Measurements from ENCODE around the gene GLDN.

Gene GLDN

DNA sequence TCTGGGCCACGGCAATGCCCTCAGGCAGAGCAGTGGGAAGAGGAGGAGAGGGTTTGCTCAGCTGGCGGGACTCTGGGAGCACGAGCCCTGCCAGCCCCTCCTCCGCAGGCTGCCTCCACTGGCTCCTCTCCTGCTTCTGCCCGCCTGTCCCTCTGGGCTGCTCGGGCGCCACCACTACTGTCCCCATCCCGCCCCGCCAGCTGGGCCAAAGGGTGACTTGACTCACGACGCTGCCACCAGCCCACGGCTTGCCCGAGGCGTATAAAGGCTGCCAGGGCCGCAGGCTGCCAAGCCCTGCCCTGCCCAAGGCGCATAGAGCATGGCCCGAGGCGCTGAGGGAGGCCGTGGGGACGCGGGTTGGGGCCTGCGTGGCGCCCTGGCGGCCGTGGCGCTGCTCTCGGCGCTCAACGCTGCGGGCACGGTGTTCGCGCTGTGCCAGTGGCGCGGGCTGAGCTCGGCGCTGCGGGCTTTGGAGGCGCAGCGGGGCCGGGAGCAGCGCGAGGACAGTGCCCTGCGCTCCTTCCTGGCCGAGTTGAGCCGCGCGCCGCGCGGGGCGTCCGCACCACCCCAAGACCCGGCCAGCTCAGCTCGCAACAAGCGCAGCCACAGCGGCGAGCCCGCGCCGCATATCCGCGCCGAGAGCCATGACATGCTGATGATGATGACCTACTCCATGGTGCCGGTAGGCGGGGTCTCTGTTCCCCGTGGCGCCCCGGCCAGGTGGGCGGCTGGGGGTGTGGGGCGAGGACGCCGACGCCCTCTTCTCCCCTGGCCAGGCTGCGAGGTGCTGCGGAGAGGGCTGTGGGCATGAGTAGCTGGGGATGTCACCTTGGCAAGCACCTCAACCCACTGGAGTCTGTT, at the start of gene GLDN:
Gene GLDN (plus strand): TSS at position 290 of the 861 bp plus-strand sequence. CDS start 30 bp downstream, at position 320.
- DNase-seq = no peak

GRCh38 chr15:51298620-51299019, 42.8 kb upstream of the GLDN start:
- no peak for DNase-seq

DNA sequence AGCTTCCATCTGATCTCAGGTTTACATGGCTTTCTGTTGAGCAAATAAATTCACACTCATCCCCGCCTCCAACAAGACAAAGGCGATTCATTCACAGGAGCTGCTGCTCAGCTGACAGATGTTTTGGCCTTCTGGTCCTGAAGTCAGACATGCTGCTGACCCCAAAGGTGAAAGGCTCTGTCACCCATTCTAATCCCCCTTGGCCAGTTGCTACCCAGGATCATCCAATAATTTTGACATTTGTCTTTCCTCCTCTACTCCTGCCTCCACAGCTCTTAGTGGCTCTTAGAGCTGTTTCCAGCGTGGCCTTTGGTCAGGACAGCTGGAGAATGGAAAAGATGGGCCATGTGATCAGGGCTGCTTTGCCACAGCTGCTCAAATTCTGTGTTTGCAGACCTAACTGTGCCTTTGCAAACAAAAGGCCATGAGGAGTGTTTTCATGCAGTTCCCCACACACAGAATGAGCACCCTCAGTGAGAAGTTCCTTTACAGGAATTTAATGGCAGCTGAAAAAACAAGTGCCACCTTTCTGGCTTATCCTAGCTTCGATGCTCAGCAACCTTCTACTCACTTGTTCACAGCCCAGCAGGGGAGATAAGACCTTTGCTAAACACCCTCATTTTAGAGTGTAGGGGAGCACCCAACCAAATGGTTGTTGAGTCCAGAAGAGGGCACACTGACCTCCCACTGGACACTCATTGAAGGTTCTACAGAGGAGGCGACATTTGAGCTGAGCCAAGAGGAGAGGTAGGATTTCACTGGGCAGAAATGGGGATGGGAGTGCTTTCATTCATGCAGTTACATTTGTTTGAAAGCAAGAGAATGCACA, 42.1 kb upstream of the GLDN start:
- DNase-seq = no peak

DNA sequence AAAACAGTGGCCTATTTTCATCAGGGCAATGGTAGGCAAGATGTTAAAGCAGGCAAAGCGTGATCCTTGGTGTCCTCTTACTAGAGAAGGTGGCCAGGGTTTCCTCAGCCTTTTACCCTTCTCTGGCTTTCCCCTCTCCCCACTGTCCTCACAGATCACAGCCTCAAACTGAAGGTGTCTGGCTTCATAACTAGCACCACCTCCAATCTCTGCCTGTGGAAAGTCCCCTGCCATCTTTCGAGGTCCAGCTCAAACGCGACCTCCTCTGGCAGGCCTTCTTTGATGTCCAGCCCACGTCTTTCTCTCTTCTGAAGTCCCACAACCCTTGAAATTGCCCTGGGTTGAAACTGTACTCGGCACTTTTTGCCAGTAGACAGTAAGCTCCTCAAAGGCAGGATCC, 39.0 kb upstream of the GLDN start:
- DNase-seq = no peak

DNA sequence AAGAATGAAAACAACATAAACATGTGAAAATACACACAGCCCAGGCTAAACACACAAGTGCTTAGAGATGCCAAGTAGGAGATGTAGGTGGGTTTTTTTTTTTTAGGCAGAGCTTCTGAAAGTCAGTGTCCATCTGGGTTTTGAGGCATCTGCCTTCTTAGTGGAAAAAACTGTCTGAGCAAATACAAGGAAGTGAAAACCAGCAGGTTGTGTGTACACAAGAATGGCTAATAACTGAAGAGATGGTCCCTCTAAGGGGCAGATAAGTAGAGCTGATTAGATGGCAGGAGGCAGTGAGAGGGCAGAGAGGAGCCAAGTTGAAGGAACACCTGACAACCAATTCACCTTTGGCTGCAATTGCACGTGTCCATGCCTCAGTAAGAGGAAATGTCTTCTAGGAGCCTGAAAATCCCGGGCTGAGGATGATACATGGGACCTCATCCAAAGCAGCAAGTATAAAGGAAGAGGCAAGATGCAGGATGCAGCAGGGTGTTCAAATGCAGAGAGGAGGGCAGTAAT, 37.9 kb upstream of the GLDN start:
- no peak for DNase-seq

GRCh38 chr15:51307325-51307724, 34.1 kb upstream of the GLDN start:
- DNase-seq = no peak

- no peak for DNase-seq
These were observed 33.6 kb upstream of the GLDN start for GRCh38 chr15:51307811-51308210.

DNA sequence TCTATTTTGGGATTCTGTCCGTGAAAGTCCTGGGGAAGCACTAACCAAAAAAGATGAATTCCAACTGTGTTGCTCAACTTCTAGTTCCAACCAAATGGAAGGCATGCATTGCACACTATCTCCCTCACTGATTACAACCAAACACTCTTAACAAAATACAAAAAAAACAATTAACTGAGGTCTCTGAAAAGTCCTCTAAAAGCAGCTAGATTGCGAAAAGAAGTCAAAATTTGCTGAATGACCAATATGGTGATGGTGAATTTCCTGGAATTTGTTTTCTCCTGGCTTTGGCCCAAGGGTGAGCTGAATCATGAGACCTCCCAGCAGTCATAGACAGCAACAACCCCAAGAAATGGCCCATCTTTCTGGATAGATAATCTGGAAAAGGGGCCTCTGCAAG, 31.4 kb upstream of the GLDN start:
- no peak for DNase-seq

DNA sequence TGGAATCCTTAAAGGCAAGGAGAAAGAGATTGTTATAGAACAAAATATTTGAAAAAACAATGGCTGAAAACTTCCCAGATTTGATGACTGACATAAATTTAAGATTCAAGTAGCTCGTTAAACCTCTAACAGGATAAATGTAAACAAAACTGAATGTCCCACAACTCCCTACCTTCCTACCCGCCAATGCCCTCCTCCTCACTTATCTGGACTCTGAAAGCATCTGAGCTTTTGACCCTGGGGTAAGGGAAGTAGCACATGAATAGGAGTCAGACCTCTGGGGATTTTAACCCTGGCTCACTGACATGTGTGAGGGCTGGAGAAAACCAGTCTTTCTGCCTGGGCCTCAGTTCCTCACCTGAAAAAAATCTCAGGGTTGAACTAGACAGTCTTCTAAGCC, 29.9 kb upstream of the GLDN start:
- no peak for DNase-seq

DNA sequence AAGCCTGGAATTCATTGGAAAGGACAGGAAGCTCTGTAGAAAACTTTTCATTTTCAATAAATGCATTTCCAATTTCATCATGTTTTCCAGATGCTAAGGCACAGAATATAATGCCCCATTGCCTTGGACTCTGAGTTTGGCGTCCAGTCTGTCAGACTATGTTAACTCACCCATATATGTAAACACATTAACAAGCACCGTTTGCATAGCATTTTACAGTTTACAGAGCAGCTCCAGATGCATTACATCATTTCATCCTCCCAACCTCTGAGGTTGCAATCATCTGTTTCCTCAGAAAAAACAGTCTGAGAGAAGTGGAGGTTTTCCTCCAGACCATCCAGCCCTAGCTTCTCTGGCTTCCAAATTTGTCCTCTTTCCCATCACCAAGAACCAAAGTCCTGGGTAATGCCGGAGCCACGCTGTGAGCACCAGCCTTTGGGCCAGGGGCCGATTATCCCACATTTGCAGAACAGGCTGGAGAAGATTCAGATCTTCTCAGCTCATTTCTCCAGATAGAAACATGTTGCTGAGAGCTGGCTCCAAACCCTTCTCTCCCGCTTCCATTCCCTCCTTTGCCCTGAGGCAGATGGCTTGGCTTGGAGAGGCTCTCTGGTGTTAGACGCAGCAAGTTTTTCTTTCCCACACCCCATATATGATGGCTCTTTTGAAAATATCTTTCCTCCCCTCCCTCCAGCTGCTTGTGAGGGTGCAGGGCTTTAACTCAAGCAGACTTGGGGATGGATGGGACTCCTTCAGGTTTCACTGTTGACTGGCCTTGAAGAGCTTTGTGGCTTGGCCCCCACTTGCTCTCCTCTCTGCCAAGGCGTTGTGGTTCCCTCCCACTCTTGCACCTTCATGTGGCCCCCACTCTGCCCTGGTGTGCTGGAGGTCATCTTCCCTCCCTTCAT, 29.0 kb upstream of the GLDN start:
- no peak for DNase-seq

DNA sequence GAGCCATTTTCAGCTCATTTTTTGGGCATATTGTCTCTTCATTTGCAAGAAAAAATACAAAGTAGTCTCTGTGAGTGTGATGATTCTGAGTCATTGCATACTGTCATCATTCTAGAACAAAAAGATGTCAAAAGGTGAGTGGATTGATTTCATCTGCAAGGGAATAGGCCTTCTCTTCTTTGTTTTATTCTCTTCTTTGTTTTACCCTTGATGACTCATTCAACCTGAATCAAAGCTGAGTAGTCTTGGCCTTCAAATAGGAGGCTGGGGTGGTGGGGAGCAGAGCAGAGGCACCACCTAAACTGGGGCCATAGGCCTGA, 28.4 kb upstream of the GLDN start:
- no peak for DNase-seq

GRCh38 chr15:51313644-51314280, 27.7 kb upstream of the GLDN start:
- no peak for DNase-seq

- DNase-seq = no peak
These were observed 26.8 kb upstream of the GLDN start for GRCh38 chr15:51314391-51315337.

DNA sequence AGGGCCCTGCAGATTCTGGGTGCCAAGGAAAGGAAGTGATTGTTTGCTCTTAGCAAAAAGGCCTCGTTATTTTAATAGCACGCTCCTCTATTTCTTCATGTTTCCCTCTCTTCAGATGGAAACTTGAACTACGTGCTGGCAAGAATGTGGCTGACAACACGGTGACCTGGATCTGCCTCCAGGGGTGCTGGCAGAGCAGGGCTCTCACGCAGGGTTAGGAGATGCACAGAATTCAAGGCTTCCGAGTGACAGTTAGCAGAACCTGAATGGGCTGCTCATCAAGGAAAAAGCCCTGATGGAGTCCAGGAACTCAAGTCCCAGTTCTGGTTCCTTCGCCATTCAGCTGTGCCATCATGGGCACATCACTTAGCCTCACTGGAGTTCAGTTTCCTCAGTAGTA, 25.7 kb upstream of the GLDN start:
- DNase-seq = no peak

DNA sequence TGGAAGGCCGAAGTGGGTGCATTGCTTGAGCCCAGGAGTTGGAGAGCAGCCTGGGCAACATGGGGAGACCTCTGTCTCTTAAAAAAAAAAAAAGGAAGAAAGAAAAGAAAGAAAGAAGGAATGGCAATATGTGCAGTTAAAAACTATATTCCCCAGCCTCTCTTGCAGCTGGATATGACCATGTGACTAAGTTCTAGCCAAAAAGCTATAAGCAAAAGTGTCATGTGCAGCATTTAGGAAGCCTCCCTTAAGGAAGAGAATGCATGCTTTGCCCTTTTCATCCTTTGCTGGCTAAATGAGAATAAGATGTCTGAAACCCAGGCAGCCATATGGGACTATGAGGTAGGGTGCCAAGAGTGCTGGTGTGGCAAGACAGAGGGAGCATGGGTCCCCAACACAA, 24.8 kb upstream of the GLDN start:
- no peak for DNase-seq

- no peak for DNase-seq
These were observed 22.9 kb upstream of the GLDN start for GRCh38 chr15:51318382-51319150.

DNA sequence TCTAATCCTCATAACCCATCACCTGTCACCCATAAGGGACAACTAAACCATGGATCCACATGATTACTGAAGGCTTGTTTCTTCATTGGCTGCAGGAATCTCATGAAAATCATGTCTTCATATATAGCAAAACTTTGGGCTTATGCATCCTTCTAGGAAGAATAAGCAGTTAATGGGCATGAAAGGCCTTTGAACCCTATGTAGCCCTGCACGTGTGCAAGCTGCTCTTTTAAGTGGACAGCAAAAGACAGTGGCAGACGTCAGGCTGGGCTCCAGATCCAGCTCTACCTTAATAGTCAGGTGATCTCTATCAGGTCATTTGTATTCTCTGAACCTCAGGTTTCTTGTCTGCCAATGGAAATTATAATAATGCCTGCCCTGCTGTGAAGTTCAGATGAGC, 21.9 kb upstream of the GLDN start:
- no peak for DNase-seq

DNA sequence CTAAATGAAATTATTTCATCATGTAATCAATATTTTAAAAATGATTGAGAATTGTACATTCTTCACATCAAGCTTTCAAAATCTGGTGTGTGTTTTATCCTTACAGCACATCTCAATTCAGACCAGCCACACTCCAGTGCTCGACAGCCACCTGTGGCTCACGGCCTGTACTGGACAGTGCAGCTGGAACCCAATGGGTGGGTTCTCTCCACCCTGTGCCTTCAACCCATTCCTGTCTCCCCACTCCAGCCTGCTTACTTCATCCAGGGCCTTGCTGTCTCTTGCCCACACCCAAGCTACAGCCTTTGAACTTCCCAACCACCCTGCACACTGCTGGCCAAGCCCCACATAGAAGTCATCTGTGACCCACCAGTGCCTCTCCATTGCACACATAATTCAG, 20.6 kb upstream of the GLDN start:
- DNase-seq = no peak

- no peak for DNase-seq
These were observed 20.1 kb upstream of the GLDN start for GRCh38 chr15:51321316-51321715.

DNA sequence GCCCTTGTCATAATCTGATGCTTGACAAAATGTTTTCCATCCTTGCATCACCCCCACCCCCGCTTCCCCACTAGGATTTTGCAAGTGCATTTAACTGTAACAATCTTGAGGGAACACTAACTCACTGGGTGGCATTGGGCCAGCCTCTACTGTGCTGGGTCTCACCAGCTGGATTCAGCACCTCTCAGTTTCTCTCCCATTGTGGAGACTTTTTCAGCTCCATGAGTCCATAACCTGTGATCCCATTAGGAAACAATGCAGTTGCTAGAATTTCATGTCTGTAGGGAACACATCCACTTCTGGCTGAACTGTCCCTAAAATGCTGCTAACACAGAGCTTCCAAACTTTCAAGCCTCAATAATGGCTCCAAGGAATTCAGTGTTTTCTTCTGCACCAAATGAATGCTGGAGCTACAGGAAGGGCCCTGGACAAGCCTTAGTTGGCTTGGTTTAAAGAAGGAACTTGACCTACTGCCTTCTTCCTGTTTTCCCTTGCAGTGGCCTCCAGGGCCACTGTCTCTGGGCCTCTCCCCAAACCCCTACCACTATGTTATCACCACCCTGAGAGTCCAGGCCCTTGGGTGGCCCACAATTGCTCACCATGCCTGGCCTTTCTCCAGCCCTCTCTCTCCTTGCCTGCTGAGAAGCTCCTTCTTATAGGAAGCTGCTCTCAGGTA, 18.7 kb upstream of the GLDN start:
- no peak for DNase-seq
